Immature natural killer cell (primary cell): Measurements from ENCODE around the gene DCLK1. TPM values are rescaled to one million over a fixed set of nuclear protein-coding genes. Genes with fewer than 3 reads are reported as not detected.

Source experiments
- DNase-seq, 3 donors: peaks; one replicate each; pipeline ENCODE4 v3.0.0; 2022; ENCODE audit warnings: mixed read lengths in 1 of 3
- H3K27ac Mint-ChIP-seq, 6 donors: one replicate each; pipeline ENCODE4 v1.8.0; 2020; ENCODE audit warnings: mixed read lengths in 6 of 6, mild to moderate bottlenecking in 5 of 6, inconsistent platforms in 4 of 6, moderate library complexity in 3 of 6
- H3K27me3 Mint-ChIP-seq, 3 donors: one replicate each; pipeline ENCODE4 v1.8.0; 2020 to 2021; ENCODE audit warnings: low read depth in 3 of 3, mild to moderate bottlenecking in 3 of 3, mixed read lengths in 3 of 3, moderate library complexity in 3 of 3, inconsistent platforms in 1 of 3
- H3K36me3 Mint-ChIP-seq, 3 donors: one replicate each; pipeline ENCODE4 v1.8.0; 2020; ENCODE audit warnings: mixed read lengths in 3 of 3, inconsistent platforms in 2 of 3, mild to moderate bottlenecking in 2 of 3
- H3K4me1 Mint-ChIP-seq, 2 donors: one replicate each; pipeline ENCODE4 v1.8.0; 2020; ENCODE audit warnings: inconsistent platforms in 2 of 2, mild to moderate bottlenecking in 2 of 2, mixed read lengths in 2 of 2, moderate library complexity in 1 of 2
- H3K4me3 Mint-ChIP-seq, 5 donors: one replicate each; pipeline ENCODE4 v1.8.0; 2020; ENCODE audit warnings: mild to moderate bottlenecking in 5 of 5, mixed read lengths in 5 of 5, inconsistent platforms in 3 of 5, moderate library complexity in 3 of 5
- H3K9me3 Mint-ChIP-seq, 6 donors: one replicate each; pipeline ENCODE4 v1.8.0; 2020; ENCODE audit warnings: mild to moderate bottlenecking in 6 of 6, mixed read lengths in 6 of 6, inconsistent platforms in 4 of 6, moderate library complexity in 3 of 6
- polyA plus RNA-seq, 3 donors: library from polyadenylated mRNA; unstranded; fragments of 300-500 nt; fragmentation: Illumina TruSeq; gene quantifications; one replicate each; pipeline ENCODE4 v1.2.3, GENCODE V29; 2021

The DCLK1 gene
- polyA plus RNA-seq, 3 donors from 2014 or later, result not detected

- no peaks in the 10 kb centered on the region for H3K36me3 Mint-ChIP-seq
- DNase-seq, result peak; percentile 30 to 34 (median 33)
- H3K27ac Mint-ChIP-seq, result no peak overlapping the region
- H3K27me3 Mint-ChIP-seq, result peaks cover 0 to 8% (median 0%) of the 10 kb centered on the region in 3 donors
- H3K4me3 Mint-ChIP-seq, result peak overlapping the region; percentile 14 to 51 (median 33)
- H3K4me1 Mint-ChIP-seq, result peaks cover 9% of the 10 kb centered on the region in 2 donors
- no peaks in the 10 kb centered on the region for H3K9me3 Mint-ChIP-seq
Measured at GRCh38 chr13:35720690-35721554, 410.3 kb downstream of the DCLK1 start.

GRCh38 chr13:35720290-35720689 lies 410.9 kb downstream of the DCLK1 start:
- Mint-ChIP-seq H3K9me3 (no peaks in the 10 kb centered on the region), H3K27me3 (peaks cover 0 to 8% (median 0%) of the 10 kb centered on the region in 3 donors), H3K4me3 (peak overlapping the region in 1 of 5 donors; percentile 36), H3K36me3 (no peaks in the 10 kb centered on the region), H3K27ac (no peak overlapping the region), H3K4me1 (peaks cover 9% of the 10 kb centered on the region in 2 donors)
- DNase-seq, result no peak

Other genes with a start within 250 kb of the DCLK1 start
- not detected for gene SOHLH2, start 83.2 kb upstream of the DCLK1 start, polyA plus RNA-seq
- gene CCDC169, start 166.4 kb upstream of the DCLK1 start, polyA plus RNA-seq, result not detected
- 10 to 100 TPM; 18.4 to 55.4 (median 48.7) TPM for gene SPART, start 215.0 kb upstream of the DCLK1 start, polyA plus RNA-seq